GM18511 (cell line): ENCODE measurements around the gene RAB11FIP5.
A peak's percentile ranks its signal among the peaks of the same experiment; 100 is the strongest.
"Not testable (repeated sequence)": the region's sequence is repeated elsewhere in the genome, so short reads cannot be mapped to it uniquely, and the experiment has no call there.

Experiments used
- ATAC-seq: cut with Tn5 transposase; IDR thresholded peaks from one replicate; pipeline ENCODE4 v1.9.1; 2021; ENCODE audit warnings: mild to moderate bottlenecking, moderate library complexity; ENCODE audit not compliant: unreplicated experiment

The RAB11FIP5 gene

GRCh38 chr2:73112913-73113854 lies at the start of gene RAB11FIP5:
RAB11FIP5 (minus strand) TSS chr2:73112948; CDS start chr2:73112777, 171 bp downstream.
- peak; percentile 76 for ATAC-seq

GRCh38 chr2:73156539-73157124 lies 43.9 kb upstream of the RAB11FIP5 start:
- ATAC-seq = no peak

GRCh38 chr2:73142937-73143336 lies 30.2 kb upstream of the RAB11FIP5 start:
- ATAC-seq = no peak

GRCh38 chr2:73141896-73142295 lies 29.1 kb upstream of the RAB11FIP5 start:
- no peak for ATAC-seq

- no peak for ATAC-seq
Observed at GRCh38 chr2:73135236-73135635, 22.5 kb upstream of the RAB11FIP5 start.

GRCh38 chr2:73134471-73134870 lies 21.7 kb upstream of the RAB11FIP5 start:
- ATAC-seq = no peak

- ATAC-seq = no peak
Observed at GRCh38 chr2:73133566-73134197, 20.9 kb upstream of the RAB11FIP5 start.

GRCh38 chr2:73131807-73132206 lies 19.1 kb upstream of the RAB11FIP5 start:
- ATAC-seq = no peak

- no peak for ATAC-seq
Observed at GRCh38 chr2:73130790-73131189, 18.0 kb upstream of the RAB11FIP5 start.

GRCh38 chr2:73128841-73129535 lies 16.2 kb upstream of the RAB11FIP5 start:
- ATAC-seq = no peak

- no peak for ATAC-seq
Observed at GRCh38 chr2:73122536-73122935, 9.8 kb upstream of the RAB11FIP5 start.

GRCh38 chr2:73119611-73120239 lies 7.0 kb upstream of the RAB11FIP5 start:
- ATAC-seq = not testable (repeated sequence)

GRCh38 chr2:73117441-73117840 lies 4.7 kb upstream of the RAB11FIP5 start:
- ATAC-seq = no peak

GRCh38 chr2:73116182-73116960 lies 3.6 kb upstream of the RAB11FIP5 start:
- no peak for ATAC-seq

- ATAC-seq = no peak
Observed at GRCh38 chr2:73114273-73114867, 1.6 kb upstream of the RAB11FIP5 start.

- peak; percentile 44 for ATAC-seq
Observed at GRCh38 chr2:73112026-73112912, 479 bp downstream of the RAB11FIP5 start.

- no peak for ATAC-seq
Observed at GRCh38 chr2:73111073-73112025, 1.4 kb downstream of the RAB11FIP5 start.
